ENCODE measurements around the gene NLRC5. TPM values are rescaled to one million over a fixed set of nuclear protein-coding genes. Genes with fewer than 3 reads are reported as not detected.

The NLRC5 gene
- total RNA-seq, 1 experiment from 2014 or later, result 29.7 TPM

- TF ChIP-seq CTCF (conservative IDR thresholded peaks at IDR 0.05) (no peak), EZH2 (IDR thresholded peaks at IDR 0.05; ENCODE audit: low read depth) (no peak)
- no peaks in the 10 kb centered on the region for H3K4me1 ChIP-seq (replicated peaks; ENCODE audit: insufficient read depth)
- ChIA-PET CTCF (no interaction called here), POLR2A (ENCODE audit: unreplicated experiment) (no interaction called here)
- no peak overlapping the region for H3K27ac ChIP-seq
- BruUV-seq (replicated peaks), result no TSS peak
- no peaks in the 10 kb centered on the region for H3K9me3 ChIP-seq (ENCODE audit: insufficient read depth, low read depth)
- H3K9me2 ChIP-seq (ENCODE audit: insufficient read depth), result no peaks in the 10 kb centered on the region
- no peaks in the 10 kb centered on the region for H3F3A ChIP-seq (ENCODE audit: insufficient read depth, low read depth)
- intact Hi-C loops (cut with micrococcal nuclease; ENCODE audit: unreplicated experiment), result no loop called here
- no peak overlapping the region for H3K4me2 ChIP-seq
- H3K4me3 ChIP-seq, result no peak overlapping the region
- H4K20me1 ChIP-seq (ENCODE audit: insufficient read depth), result no peaks in the 10 kb centered on the region
- DNase-seq, result no peak
- no peaks in the 10 kb centered on the region for H3K79me2 ChIP-seq (ENCODE audit: low read depth)
- no peaks in the 10 kb centered on the region for H3K36me3 ChIP-seq (ENCODE audit: low read depth)
- H2AFZ ChIP-seq, result no peak overlapping the region
- H3K27me3 ChIP-seq (ENCODE audit: insufficient read depth, low read depth), result no peaks in the 10 kb centered on the region
Observed at GRCh38 chr16:56970934-56971767, 18.2 kb upstream of the NLRC5 start.

GRCh38 chr16:56971768-56972043 lies 17.7 kb upstream of the NLRC5 start:
- no peaks in the 10 kb centered on the region for H3K9me3 ChIP-seq (ENCODE audit: insufficient read depth, low read depth)
- H3K4me1 ChIP-seq (replicated peaks; ENCODE audit: insufficient read depth), result no peaks in the 10 kb centered on the region
- no peaks in the 10 kb centered on the region for H3K79me2 ChIP-seq (ENCODE audit: low read depth)
- DNase-seq, result no peak
- H4K20me1 ChIP-seq (ENCODE audit: insufficient read depth), result no peaks in the 10 kb centered on the region
- ChIA-PET CTCF (no interaction called here), POLR2A (ENCODE audit: unreplicated experiment) (no interaction called here)
- no TSS peak for BruUV-seq (replicated peaks)
- H3K4me2 ChIP-seq, result no peak overlapping the region
- no peak overlapping the region for H3K4me3 ChIP-seq
- H3K9me2 ChIP-seq (ENCODE audit: insufficient read depth), result no peaks in the 10 kb centered on the region
- TF ChIP-seq EZH2 (IDR thresholded peaks at IDR 0.05; ENCODE audit: low read depth), result no peak
- TF ChIP-seq CTCF (conservative IDR thresholded peaks at IDR 0.05), result no peak
- H3K27me3 ChIP-seq (ENCODE audit: insufficient read depth, low read depth), result no peaks in the 10 kb centered on the region
- no peaks in the 10 kb centered on the region for H3F3A ChIP-seq (ENCODE audit: insufficient read depth, low read depth)
- intact Hi-C loops (cut with micrococcal nuclease; ENCODE audit: unreplicated experiment), result no loop called here
- H2AFZ ChIP-seq, result no peak overlapping the region
- no peak overlapping the region for H3K27ac ChIP-seq
- H3K36me3 ChIP-seq (ENCODE audit: low read depth), result no peaks in the 10 kb centered on the region

GRCh38 chr16:56972403-56973293 lies 16.7 kb upstream of the NLRC5 start:
- H3K9me2 ChIP-seq (ENCODE audit: insufficient read depth), result no peaks in the 10 kb centered on the region
- intact Hi-C loops (cut with micrococcal nuclease; ENCODE audit: unreplicated experiment), result no loop called here
- POLR2A ChIA-PET (ENCODE audit: unreplicated experiment), result no interaction called here
- TF ChIP-seq EZH2 (IDR thresholded peaks at IDR 0.05; ENCODE audit: low read depth) (no peak), CTCF (conservative IDR thresholded peaks at IDR 0.05) (no peak)
- H3K36me3 ChIP-seq (ENCODE audit: low read depth), result no peaks in the 10 kb centered on the region
- H3K79me2 ChIP-seq (ENCODE audit: low read depth), result no peaks in the 10 kb centered on the region
- H3K4me2 ChIP-seq, result no peak overlapping the region
- no peaks in the 10 kb centered on the region for H3K9me3 ChIP-seq (ENCODE audit: insufficient read depth, low read depth)
- BruUV-seq (replicated peaks), result no TSS peak
- H2AFZ ChIP-seq, result no peak overlapping the region
- no peaks in the 10 kb centered on the region for H3F3A ChIP-seq (ENCODE audit: insufficient read depth, low read depth)
- no peak overlapping the region for H3K4me3 ChIP-seq
- H4K20me1 ChIP-seq (ENCODE audit: insufficient read depth), result no peaks in the 10 kb centered on the region
- CTCF ChIA-PET, result no interaction called here
- DNase-seq, result no peak
- H3K27me3 ChIP-seq (ENCODE audit: insufficient read depth, low read depth), result no peaks in the 10 kb centered on the region
- no peaks in the 10 kb centered on the region for H3K4me1 ChIP-seq (replicated peaks; ENCODE audit: insufficient read depth)
- no peak overlapping the region for H3K27ac ChIP-seq

Measured in PC-9 (cell line).